ENCODE data around the gene FADS3. TPM values are rescaled to one million over a fixed set of nuclear protein-coding genes. Genes with fewer than 3 reads are reported as not detected.

The FADS3 gene
- total and polyA plus RNA-seq, 2 of the 4 experiments (the other 2 are of a cell fraction) = 54.5 to 110 TPM

GRCh38 chr11:61907871-61908729, 16.8 kb upstream of the FADS3 start:
- Histone ChIP-seq H3K56ac (ENCODE audit: extremely low read depth, insufficient read depth, low read length) (no peak overlapping the region), H3K4me1 (ENCODE audit: control insufficient read depth, insufficient read depth, low read length) (no peaks in the 10 kb centered on the region), H2AK5ac (ENCODE audit: low read depth, low read length) (no peak overlapping the region), H3K36me3 (ENCODE audit: control insufficient read depth, insufficient read depth, low read length) (peaks cover 1% of the 10 kb centered on the region; the same call in 1 of the 2 replicates), H3K18ac (ENCODE audit: low read depth, low read length) (no peak overlapping the region), H3K4me3 (ENCODE audit: insufficient read depth, low read depth, low read length) (no peak overlapping the region), H3K9ac (ENCODE audit: low read depth, low read length) (no peak overlapping the region), H3K4ac (ENCODE audit: low read depth, low read length) (no peak overlapping the region), H3K79me1 (ENCODE audit: low read depth in 1 of 2, low read length in 2 of 2) (no peaks in the 10 kb centered on the region), H2AK9ac (replicated peaks; ENCODE audit: low read depth, low read length, poor library complexity) (no peak overlapping the region), H3K23ac (ENCODE audit: low read depth, low read length) (no peak overlapping the region; the same call in 1 of the 2 replicates), H3K4me2 (ENCODE audit: low read depth, low read length) (no peak overlapping the region), H3K9me3 (ENCODE audit: control insufficient read depth, insufficient read depth, low read length) (no peaks in the 10 kb centered on the region), H2AFZ (replicated peaks; ENCODE audit: low read length, poor library complexity) (no peak overlapping the region), H4K91ac (ENCODE audit: insufficient read depth, low read depth, low read length) (no peak overlapping the region), H3K14ac (replicated peaks; ENCODE audit: low read depth, low read length) (no peak overlapping the region), H3K27me3 (ENCODE audit: control insufficient read depth, insufficient read depth, low read length) (no peaks in the 10 kb centered on the region), H2BK120ac (ENCODE audit: low read depth, low read length) (no peak overlapping the region), H3K27ac (ENCODE audit: insufficient read depth, low read length) (no peak overlapping the region), H4K5ac (ENCODE audit: low read depth, low read length) (no peak overlapping the region), H3K9me1 (ENCODE audit: insufficient read depth, low read length) (0 out of 2 replicates have a peak, but pooled peaks cover 3% of the 10 kb centered on the region), H2BK15ac (ENCODE audit: low read depth, low read length) (no peak overlapping the region), H2BK20ac (ENCODE audit: low read depth, low read length) (no peak overlapping the region), H2BK5ac (ENCODE audit: low read depth, low read length, poor library complexity, severe bottlenecking) (no peak overlapping the region), H4K20me1 (ENCODE audit: insufficient read depth, low read length) (peaks cover 3% of the 10 kb centered on the region; the same call in 1 of the 2 replicates), H4K8ac (ENCODE audit: low read depth in 2 of 2, low read length in 2 of 2) (no peak overlapping the region)
- ChIA-PET CTCF (interaction anchor here (0.8 to 1.7 kb wide), 3 partner anchors 10 to 174 kb away, joined by 3 to 8 read pairs (median 4); no protein-coding TSS in a partner anchor), POLR2A (ENCODE audit: unreplicated experiment) (no interaction called here)
- dilution Hi-C loops (cut with HindIII; ENCODE audit: low sequenced_read_pairs, unreplicated experiment) = no loop called here
- in situ Hi-C loops (cut with MboI; ENCODE audit: low sequenced_read_pairs) = no loop called here
- no TSS peak for BruUV-seq (replicated peaks)
- ATAC-seq (ENCODE audit: low read depth) (no peak), DNase-seq (no peak)
- 93% methylated on average over 6 of the region's 21 CpGs; no CpG with 5 or more reads in 1 of the 2 experiments for WGBS, 2 experiments (ENCODE audit: extremely low coverage in 2 of 2, insufficient read length in 1 of 2)
- intact Hi-C loops (cut with micrococcal nuclease) = no loop called here
- TF ChIP-seq MAFK (IDR thresholded peaks at IDR 0.05; ENCODE audit: low read depth, low read length) = no peak
- no peak for TF ChIP-seq RCOR1 (IDR thresholded peaks at IDR 0.05; ENCODE audit: insufficient replicate concordance, low read length)
- no peak for TF ChIP-seq SMC3 (IDR thresholded peaks at IDR 0.05; ENCODE audit: low read depth, low read length)
- no peak for TF ChIP-seq FOS (IDR thresholded peaks at IDR 0.05; ENCODE audit: low read depth, low read length)
- TF ChIP-seq POLR2A (IDR thresholded peaks at IDR 0.05; ENCODE audit: low read depth, low read length) = no peak
- TF ChIP-seq, protein P1, sequence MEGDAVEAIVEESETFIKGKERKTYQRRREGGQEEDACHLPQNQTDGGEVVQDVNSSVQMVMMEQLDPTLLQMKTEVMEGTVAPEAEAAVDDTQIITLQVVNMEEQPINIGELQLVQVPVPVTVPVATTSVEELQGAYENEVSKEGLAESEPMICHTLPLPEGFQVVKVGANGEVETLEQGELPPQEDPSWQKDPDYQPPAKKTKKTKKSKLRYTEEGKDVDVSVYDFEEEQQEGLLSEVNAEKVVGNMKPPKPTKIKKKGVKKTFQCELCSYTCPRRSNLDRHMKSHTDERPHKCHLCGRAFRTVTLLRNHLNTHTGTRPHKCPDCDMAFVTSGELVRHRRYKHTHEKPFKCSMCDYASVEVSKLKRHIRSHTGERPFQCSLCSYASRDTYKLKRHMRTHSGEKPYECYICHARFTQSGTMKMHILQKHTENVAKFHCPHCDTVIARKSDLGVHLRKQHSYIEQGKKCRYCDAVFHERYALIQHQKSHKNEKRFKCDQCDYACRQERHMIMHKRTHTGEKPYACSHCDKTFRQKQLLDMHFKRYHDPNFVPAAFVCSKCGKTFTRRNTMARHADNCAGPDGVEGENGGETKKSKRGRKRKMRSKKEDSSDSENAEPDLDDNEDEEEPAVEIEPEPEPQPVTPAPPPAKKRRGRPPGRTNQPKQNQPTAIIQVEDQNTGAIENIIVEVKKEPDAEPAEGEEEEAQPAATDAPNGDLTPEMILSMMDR (conservative IDR thresholded peaks at IDR 0.05; ENCODE audit: low read depth, low read length) = no peak
- no peak for TF ChIP-seq MXI1 (IDR thresholded peaks at IDR 0.05; ENCODE audit: borderline replicate concordance, low read depth, low read length)
- TF ChIP-seq CEBPB (IDR thresholded peaks at IDR 0.05; ENCODE audit: low read depth, low read length) = no peak
- TF ChIP-seq, protein P2, sequence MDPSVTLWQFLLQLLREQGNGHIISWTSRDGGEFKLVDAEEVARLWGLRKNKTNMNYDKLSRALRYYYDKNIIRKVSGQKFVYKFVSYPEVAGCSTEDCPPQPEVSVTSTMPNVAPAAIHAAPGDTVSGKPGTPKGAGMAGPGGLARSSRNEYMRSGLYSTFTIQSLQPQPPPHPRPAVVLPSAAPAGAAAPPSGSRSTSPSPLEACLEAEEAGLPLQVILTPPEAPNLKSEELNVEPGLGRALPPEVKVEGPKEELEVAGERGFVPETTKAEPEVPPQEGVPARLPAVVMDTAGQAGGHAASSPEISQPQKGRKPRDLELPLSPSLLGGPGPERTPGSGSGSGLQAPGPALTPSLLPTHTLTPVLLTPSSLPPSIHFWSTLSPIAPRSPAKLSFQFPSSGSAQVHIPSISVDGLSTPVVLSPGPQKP (IDR thresholded peaks at IDR 0.05; ENCODE audit: borderline replicate concordance, low read depth, low read length) = no peak
- TF ChIP-seq, protein P3, sequence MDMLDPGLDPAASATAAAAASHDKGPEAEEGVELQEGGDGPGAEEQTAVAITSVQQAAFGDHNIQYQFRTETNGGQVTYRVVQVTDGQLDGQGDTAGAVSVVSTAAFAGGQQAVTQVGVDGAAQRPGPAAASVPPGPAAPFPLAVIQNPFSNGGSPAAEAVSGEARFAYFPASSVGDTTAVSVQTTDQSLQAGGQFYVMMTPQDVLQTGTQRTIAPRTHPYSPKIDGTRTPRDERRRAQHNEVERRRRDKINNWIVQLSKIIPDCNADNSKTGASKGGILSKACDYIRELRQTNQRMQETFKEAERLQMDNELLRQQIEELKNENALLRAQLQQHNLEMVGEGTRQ (IDR thresholded peaks at IDR 0.05; ENCODE audit: low read depth, low read length) = no peak
- no peak for TF ChIP-seq MAZ (IDR thresholded peaks at IDR 0.05; ENCODE audit: borderline replicate concordance, low read depth, low read length)
- no peak for TF ChIP-seq RAD21 (IDR thresholded peaks at IDR 0.05; ENCODE audit: low read length)
- no peak for TF ChIP-seq CHD1 (IDR thresholded peaks at IDR 0.05; ENCODE audit: low read depth, low read length)
- TF ChIP-seq NFE2L2 (IDR thresholded peaks at IDR 0.05; ENCODE audit: low read depth, low read length) = no peak
- no peak for TF ChIP-seq RFX5 (IDR thresholded peaks at IDR 0.05; ENCODE audit: low read depth, low read length)
